ENCODE data around the gene PRSS56.

The PRSS56 gene

DNA sequence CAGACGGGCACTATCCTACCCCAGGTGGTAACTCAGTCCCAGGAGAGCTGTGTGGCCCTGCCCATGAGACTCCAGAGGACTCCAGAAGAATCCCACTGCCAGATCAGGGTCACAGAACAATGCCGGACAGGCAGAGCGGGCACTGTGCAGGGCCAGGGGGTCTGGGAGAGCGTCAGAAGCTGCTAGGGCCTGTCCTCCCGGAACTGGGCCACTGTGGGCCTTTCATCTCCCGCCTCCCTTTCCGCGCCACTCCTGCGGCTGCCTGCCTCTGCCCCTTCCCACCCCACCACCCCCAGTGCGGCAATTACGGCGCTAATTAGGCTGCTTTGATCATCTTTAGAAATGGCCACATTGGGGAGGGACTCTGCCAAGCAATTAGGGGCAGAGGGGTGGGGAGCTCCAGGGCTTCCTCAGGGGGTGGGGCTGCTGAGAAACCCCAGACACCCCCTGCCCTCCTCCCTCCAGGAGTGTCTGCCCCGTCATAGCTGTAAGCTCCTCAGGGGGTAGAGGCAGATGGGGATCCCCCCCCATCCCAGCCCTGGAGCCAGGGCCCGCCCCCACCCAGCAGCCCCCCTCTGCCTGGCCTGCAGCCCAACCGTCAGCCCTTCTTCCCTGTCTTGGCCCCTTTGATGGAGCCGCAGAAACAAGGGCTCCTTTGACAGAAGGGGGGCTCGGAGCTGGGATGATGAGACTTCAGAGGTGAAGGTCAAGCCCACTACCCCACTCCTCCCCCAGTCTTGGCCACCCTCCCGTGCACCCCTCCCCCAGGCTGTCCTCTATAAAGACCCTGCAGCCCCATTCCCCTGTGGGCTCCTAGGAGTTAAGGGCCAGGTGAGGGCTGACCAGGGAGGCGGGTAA is at the start of gene PRSS56:
Gene PRSS56 (plus strand): TSS at position 808 of the 858 bp plus-strand sequence. CDS start 211 bp downstream, outside the sequence.
- no peak for DNase-seq

DNA sequence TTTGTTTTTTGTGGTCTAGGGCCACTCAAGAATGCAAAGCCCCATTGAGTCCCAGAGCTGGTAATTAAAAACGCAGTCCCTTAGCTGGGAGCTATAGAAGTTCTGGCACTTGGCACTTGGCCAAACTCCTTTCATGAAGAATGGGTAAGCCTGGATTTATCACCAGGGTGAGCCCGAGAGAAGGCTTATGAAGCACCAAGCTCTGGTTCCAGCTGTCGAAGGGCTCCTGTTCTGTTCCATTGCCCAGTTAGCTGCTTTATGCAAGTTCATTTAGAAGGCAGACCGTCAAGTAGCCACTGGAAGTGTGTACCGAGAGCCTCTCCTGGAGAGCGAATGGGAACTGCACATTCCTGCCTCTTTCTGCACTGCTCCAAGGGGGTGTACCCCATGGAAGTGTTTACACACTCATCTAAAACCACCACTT is 46.7 kb upstream of the PRSS56 start:
- no peak for DNase-seq

DNA sequence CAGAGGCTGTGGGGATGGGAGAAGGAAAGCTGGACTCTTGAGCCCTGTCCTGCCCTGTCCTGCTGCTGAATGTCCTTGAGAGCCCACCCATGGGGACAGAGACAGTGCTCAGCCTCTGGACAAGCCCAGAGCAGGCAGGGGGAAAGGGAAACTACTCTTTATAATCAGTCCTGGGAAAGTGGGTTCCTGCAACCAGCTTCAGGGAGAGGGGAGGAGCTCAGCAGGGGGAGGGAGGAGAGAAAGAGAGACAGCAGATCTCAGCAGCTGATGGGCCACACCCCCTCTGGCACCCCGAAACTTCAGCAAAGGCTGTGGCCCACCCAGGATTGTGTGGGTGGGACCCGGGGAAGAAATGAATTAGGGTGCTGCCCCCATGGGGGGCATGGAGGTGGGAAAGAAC is 44.1 kb upstream of the PRSS56 start:
- no peak for DNase-seq

DNA sequence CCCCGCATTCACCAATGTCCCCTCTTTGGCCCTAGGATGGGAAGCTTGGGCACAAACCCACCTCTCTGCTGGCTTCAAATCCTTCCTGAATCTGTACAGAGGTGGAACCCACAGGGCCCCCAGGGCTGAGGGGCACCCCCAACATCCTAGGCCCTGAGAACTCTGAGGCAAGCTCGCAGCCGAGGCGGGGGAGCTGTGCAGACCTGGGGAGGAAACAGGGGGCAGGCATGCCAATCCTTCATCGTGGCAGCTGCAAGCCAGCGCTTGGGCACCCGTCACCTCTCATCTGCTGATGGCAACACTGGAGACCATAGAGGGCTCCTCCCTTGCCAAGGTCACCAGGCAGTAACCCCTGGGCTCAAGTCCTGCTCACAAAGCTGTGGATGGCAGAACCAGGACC is 43.4 kb upstream of the PRSS56 start:
- no peak for DNase-seq

DNA sequence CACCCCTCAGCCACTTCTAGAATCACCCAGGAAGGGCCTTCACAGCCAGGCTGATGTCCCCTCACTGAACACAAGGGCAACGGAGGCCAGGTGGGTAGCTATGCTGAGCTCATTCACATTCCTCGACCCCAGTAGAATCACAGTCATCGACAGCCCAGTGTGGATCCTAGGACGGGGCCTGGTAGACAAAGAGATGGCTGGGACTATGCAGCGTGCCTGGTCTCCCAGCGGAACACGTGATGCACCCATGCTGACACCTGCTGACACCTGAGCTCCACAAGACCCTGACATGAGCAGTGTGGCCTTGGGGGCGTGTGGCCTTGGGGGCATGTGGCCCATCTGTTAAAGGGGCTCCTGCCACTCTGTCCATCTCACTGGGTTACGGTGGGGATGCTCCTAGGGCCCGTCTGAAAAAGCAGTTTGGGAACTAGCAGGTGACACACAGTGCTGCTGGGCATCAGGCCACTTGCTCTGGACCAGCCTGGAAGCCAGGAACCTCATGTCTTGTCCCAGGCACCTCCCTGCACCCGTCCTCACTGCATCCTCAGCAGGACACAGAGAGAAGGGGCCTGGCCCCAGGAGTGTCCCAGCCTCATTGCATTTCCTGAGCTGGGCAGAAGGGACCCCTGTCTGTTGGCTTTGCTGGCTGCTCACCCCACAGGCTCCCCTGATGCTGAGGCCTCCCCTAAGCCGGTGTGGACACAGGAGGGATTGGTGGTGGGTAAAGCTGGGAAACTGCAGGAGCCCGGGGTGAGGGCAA is 42.3 kb upstream of the PRSS56 start:
- no peak for DNase-seq

DNA sequence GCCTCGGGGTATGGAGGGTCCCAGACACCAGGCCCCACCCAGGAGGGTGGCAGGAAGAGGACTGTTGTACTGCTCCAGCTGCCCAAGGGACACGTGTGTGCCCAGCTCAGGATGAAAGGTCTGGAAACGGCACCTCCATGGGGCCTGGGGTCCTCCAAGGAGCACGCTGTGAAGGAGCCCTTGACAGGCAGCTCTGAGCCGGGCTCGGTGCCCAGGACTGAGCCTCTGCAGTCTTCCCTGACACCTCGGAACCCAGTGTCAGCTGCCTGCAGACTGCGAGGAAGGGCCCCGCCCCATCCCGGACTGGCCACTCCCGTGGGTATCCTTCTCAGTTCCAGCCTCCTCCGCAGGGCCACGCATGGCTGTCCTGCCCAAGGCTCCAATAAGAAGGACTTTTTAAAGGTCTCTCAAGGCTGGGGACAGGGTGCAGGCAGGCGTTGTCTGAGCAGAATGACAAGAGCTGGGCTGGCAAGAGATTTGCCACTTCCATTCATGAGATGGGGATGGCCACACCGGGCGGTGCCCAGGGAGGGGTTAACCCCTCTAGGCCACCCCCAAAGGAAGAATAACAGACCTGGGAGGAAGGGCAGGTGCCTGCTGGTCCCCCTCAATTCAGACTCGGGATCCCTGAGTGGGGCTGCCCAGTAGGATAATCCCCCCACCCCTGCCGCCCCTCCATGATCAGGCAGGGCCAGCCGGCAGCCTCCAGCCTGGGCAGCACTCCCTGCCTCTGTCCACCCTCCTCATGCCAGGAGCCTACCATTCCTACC is 41.4 kb upstream of the PRSS56 start:
- no peak for DNase-seq

DNA sequence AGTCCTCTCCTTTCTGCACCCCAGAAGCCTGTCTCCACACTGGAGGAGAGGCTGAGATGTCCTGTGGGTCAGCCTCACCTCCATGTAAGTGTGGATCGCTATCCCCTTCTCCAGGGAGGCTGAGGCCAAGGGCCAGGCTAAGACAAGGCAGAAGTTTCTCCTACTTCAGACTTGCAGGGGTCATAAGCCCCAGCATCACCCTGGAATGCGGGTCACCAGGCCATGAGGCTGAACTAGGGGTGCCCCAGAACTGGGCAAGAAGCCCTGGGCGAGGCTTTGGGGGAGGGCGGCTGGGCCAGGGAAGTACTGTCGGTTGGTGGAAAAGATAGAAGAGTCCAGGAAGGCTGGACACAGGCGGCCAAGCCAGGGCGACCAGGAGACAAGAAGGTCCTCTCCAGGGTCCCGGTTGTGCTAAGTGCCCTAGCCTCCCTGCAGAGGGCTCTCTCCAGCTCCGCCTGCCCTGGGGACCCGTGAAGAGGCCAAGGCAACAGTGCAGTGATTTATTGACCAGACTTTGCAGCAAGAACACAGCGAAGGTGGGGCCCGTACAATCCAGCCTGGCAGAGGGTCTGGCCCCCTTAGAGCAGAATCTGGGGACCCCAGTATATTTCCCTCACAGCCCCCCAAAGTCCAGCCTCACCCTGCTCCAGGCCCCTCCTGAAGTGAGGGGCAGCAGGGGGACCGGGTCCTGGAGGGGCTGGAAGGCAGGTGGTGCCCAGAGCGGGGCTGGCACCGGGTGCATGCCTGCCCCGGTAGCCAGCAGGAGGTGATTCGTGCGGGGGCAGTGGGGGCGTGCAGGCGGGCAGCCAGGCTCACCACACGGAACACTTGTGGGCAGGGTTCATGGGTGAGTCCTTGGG is 40.6 kb upstream of the PRSS56 start:
- DNase-seq, result no peak

DNA sequence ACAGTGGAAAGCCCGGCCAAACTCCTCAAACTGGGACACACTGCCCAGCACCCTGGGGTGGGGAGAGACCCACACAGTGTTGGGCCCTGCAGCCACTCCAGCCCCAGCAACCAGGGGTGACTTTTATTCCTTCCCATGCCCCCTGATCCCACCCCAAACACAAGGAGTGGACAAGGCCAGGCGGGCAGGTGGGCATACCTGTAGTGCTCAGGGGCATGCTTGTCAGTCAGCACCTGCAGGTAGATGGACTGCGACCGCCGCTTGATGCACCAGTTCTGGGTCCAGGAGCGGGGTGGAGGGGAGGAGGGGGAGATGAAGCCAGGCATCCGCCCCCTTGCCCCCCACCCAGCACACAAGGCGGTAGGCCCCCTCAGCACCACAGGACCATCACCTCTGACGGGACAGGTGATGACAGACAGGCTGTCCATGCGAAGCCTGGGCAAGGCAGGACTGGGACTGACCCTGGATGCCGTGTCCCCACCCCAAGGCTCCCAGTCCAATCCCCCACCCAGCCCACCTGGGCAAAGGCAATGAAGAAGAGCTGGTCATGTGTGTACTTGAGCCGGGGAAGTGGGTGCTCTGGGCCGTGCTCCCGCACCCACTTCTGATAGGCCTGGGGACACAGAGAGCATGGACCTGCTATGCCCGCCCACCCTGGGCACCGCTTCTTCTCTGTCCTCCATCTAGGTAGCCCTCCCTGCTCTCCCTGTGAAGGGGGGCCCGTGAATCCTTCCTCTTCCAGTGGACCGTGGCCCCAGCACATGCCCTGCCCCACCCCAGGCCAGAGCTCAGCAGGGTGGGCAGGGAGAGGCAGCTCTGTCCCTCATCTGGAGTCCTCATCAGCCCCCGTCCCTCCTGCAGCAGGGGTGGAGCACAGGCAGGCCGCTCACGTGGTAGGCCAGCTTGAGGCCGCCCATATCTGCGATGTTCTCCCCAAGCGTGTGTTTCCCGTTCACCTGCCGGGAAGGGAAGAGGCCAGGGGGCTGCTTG is 39.7 kb upstream of the PRSS56 start:
- no peak for DNase-seq

DNA sequence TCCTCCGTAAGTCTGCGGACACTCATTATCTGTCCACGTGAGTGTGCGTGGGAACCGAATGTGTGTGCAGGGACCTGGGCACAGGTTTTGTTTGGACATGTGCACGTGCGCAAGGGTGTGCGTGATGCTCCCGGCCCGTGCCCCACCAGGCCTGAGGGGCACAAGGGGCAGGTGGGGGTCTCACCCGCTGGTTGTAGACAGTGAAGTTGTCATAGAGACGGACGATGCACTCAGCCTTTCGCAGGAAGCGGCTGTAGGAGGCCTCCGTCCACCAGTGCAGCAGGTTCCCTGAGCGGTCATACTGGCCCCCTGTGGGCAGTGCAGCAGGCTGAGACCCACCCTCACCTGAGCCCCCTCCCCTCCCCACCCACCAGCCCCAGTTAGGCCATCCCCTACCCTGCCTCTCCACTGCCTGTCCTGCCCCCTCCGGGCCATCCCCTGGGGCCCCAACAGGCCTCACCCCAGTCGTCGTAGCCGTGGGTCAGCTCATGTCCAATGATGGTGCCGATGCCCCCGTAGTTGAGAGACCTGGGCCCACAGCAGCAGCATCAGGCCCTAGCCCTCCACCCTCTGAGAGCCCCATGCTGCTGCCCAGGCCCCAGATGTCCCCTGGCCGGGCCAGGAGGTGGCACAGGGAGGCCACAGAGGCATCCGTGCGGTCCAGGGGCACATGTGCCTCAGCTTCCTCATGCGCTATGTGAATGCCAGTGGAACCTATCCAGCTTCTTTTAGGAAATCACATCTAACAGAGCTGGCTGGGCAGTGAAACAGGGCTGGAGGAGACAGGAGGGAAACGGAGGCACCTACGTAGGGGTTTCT is 38.7 kb upstream of the PRSS56 start:
- DNase-seq, result no peak

DNA sequence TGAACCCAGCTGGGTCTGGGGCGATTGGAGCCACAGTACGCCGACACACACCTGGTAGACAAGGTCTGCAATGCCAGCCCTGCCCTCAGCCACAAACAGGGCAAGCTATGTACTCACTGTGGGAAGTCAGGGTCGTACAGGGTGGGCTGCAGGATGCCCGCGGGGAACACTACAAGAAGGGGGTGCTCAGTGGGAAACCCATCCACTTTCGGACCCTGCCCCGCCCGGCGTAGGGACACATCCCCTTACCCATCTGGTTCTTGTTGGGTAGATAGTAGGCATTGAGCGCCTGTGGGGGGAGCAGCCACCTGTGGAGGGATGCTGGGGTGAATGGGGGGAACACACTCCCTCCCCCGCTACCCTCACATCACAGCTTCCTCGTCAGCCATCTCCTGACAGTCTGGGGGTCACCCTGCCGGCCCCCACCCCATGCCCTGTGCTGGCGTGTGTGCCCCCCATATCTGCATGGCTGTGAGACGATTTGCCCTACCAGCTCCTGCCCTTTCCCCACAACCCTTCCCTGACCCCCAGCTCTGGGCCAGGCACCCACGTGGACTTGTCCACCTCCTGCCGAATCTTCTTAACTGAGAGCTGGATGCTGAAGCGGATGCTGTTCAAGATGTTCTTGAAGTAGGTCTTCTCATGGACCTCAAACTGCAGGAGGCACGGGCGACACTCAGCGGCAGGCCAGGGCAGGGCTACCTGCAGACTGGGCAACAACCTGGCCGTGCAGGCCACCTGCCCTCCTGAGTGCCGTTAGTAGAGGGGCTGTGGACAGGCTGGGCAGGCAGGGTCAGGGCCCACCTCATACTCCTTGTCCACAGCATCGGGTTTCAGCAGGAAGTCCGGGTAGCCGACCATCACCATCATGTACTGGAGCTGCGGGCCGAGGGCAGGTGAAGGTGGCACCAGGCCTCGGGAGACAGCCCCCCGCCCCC is 37.6 kb upstream of the PRSS56 start:
- no peak for DNase-seq

DNA sequence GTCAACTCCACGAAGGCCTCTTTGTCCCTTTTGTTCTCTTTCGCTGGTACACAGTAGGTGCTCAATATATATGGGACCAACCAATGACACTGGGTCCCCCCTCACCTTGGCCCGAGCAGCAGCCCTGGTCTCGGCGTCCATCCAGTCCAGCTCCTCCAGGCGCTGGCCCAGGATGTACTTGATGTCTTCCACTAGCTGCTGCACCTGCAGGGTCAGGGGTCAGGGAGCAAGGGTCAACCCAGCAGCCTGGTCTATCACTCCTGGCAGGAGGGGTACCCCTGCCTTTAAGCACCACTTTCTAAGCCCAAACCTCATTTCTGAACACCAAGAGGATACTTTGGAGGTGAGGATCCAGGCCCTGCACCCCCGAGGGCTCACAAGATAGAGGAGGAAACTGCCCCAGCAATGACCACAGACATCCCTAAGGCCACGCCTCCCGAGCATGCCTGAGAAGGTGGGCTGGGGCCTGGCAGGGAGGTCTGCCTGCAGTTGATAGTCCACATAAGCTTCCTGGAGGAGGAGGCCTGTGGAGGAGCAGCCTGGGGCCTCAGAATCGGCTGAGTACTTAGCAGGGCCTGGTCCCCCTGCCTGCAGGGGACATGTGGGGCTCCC is 36.8 kb upstream of the PRSS56 start:
- no peak for DNase-seq

DNA sequence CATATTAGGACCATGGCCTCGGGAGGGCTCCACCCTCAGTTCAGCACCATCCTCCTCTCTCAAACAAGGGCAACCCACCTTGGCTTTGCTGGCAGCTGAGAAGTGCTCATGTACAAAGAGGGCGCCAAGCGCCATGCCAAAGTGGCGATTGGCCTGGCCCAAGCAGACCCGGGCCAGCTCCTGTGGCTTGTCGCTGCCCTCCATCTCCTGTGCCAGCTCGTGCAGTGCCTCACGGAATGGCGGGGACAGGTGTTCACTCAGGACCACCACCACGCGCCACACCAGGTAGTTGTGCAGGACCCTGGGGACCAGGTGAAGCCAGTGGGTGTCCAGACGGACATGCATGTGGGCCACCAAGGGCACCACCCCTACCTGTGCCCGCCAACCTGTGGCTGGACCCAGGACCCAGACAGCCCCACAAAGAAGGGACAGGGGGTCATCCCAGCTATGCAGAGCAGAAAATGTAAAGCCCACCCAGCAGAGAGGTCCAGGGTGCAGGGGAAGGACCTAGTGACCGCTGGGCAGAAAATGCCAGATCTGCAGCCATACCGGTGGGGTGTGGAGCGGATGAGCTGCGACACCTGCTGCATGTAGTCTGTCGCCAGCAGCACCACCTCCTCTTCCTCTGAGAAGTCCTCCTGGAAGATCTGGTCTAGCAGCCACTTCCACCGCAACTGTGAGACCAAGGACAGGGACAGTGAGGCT is 36.1 kb upstream of the PRSS56 start:
- no peak for DNase-seq

DNA sequence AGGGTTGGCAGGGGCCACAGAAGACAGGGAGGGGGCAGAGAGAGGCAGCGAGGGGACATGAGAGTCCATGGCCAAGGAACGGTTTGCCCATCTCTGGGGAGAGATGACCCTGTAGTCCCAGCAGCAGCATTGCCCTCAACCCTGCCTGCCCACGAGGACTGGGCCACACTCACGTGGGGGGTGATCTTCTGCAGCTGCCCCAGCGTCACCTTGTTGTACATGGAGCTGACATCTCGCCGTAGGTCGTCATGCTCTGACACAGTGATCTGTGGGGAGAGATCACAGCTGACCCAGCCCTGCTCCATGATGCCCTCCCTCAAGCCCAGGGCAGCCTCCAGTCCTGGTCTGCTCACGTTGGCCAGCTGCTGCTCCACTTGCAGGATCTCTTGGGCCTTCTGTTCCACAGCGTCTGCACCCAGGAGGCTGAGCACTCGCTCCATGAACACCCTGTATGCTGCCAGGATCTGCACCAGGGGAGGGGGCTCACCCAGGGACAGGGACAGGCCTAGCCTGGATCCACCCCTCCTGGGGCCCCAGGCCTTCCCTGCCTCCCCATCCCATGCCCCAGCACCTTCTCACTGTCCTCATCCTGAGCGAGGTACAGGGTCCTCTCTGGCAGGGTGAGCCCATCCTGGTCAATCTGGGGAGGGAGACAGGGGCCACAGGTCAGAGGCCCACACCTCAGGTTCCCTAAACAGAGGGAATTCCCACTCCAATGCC is 35.4 kb upstream of the PRSS56 start:
- no peak for DNase-seq

DNA sequence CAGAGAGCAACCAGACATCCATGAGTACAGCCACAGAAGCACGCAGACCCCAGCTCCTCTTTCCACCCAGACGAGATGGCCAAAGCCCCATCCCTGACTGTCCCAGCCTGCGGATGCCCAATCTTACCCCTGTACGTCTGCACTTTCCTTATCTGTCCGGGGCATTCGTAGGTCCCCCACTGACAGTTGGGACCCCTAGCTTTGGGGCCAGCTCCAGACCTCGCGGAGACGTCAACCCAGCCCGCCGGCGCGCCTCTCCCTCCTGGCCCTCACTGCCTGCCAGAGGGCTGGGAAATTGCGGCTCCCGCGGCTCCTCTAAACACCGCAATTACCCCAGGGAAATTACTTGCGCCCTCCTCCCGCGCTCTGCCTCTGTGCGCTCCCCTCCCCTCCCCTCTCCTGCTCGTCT is 34.8 kb upstream of the PRSS56 start:
- no peak for DNase-seq

DNA sequence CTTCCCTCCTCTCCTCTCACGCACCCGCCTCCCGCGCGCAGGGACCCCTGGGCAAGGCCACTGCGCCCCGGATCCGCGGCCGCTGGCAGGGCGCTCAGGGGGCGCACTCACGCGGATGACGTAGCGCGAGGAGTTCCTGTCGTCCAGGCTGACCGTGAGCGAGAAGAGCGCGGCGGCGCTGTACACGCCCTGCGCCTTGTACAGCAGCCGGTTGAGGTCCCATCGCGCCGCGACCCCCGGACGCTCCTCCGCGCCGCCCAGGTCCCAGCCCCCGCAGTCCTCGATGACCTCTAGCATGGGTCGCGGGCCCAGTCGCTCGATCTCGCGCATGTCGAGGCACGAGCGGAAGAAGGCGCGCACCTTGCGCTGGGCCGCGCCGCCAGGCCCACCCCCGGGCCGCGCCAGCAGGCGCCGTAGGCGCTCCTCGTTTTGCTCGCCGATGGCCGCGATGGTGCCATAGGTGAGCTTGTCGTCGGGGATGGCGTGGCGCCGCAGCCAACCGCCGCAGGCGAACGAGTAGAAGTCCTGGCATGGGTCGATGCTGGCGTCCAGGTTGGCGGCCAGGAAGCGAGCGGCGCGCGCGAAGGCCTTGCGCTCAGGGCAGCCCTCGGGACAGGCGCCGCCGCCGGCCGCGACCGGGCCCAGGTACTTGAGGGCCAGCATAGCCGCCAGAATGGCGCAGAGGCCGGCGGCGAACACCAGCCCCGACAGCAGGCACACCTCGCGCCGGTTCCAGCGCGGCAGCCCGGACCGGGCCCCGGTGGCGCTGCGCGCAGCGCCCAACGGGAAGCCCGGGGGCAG is 34.2 kb upstream of the PRSS56 start:
- DNase-seq, result no peak

Measured in activated CD4-positive, alpha-beta T cell treated with anti-CD3 and anti-CD28 coated beads, Interleukin-2, amount 50 U/mL, for 4 hours (primary cell).